Astrocyte (in vitro differentiated cells and primary cell): ENCODE data around the gene ITGB3.

ENCODE experiments used
- CTCF ChIP-seq: IDR thresholded peaks from 2 replicates; pipeline ENCODE4 v1.5.1; 2011; ENCODE audit warnings: low read depth, mild to moderate bottlenecking, inconsistent platforms, low read length, moderate library complexity; ENCODE audit not compliant: insufficient read depth
- EZH2 ChIP-seq: IDR thresholded peaks from 2 replicates; pipeline ENCODE4 v1.6.1; 2012; ENCODE audit warnings: mild to moderate bottlenecking, low read length, inconsistent platforms; ENCODE audit not compliant: insufficient read depth

GRCh38 chr17:47229535-47230443, 23.8 kb upstream of the ITGB3 start:
- peak; percentile 100 for TF ChIP-seq CTCF
- no peak for TF ChIP-seq EZH2
